SHP77 (cell line): ENCODE results near the gene SYNGAP1.
A peak's percentile ranks its signal among the peaks of the same experiment; 100 is the strongest.

Experiments
- DNase-seq, 2 experiments: peaks; one replicate each; lab custom pipeline; 2025; lab: John Stamatoyannopoulos, UW

SYNGAP1 gene

GRCh38 chr6:33438978-33439594 is 19.2 kb downstream of the SYNGAP1 start:
- DNase-seq: no peak

GRCh38 chr6:33439956-33440648 is 20.2 kb downstream of the SYNGAP1 start:
- no peak for DNase-seq

GRCh38 chr6:33440649-33441309 is 20.9 kb downstream of the SYNGAP1 start:
- DNase-seq: no peak

GRCh38 chr6:33441457-33441856 is 21.6 kb downstream of the SYNGAP1 start:
- no peak for DNase-seq

GRCh38 chr6:33442283-33442682 is 22.4 kb downstream of the SYNGAP1 start:
- no peak for DNase-seq

GRCh38 chr6:33443025-33443424 is 23.2 kb downstream of the SYNGAP1 start:
- no peak for DNase-seq

- no peak for DNase-seq
These were observed 24.0 kb downstream of the SYNGAP1 start for GRCh38 chr6:33443619-33444504.

GRCh38 chr6:33445119-33445603 is 25.3 kb downstream of the SYNGAP1 start:
- no peak for DNase-seq

- no peak for DNase-seq
These were observed 26.5 kb downstream of the SYNGAP1 start for GRCh38 chr6:33446356-33446755.

- no peak for DNase-seq
These were observed 30.6 kb downstream of the SYNGAP1 start for GRCh38 chr6:33450434-33450833.

GRCh38 chr6:33451606-33452005 is 31.7 kb downstream of the SYNGAP1 start:
- DNase-seq: no peak

- DNase-seq: no peak
These were observed 32.6 kb downstream of the SYNGAP1 start for GRCh38 chr6:33452496-33452895.

GRCh38 chr6:33453393-33454008 is 33.6 kb downstream of the SYNGAP1 start:
- no peak for DNase-seq

- DNase-seq: peak; percentile 85 to 95
These were observed 34.4 kb downstream of the SYNGAP1 start, which contains the start of gene ZBTB9 for GRCh38 chr6:33454009-33454946. Gene ZBTB9 (plus strand): TSS chr6:33454576. CDS start chr6:33455101, 525 bp downstream.

- DNase-seq: no peak
These were observed 35.2 kb downstream of the SYNGAP1 start for GRCh38 chr6:33455051-33455450.

GRCh38 chr6:33456156-33456555 is 36.3 kb downstream of the SYNGAP1 start:
- no peak for DNase-seq

GRCh38 chr6:33458676-33459075 is 38.8 kb downstream of the SYNGAP1 start:
- DNase-seq: no peak

- no peak for DNase-seq
These were observed 39.4 kb downstream of the SYNGAP1 start for GRCh38 chr6:33459226-33459625.

GRCh38 chr6:33466075-33466735 is 46.3 kb downstream of the SYNGAP1 start:
- DNase-seq: no peak

GRCh38 chr6:33467091-33467490 is 47.2 kb downstream of the SYNGAP1 start:
- no peak for DNase-seq
